Retina (tissue), 1 donor: Measurements from ENCODE around the gene TMEM239.
"Not testable (repeated sequence)": the region's sequence is repeated elsewhere in the genome, so short reads cannot be mapped to it uniquely, and the experiment has no call there.

Experiments used
- DNase-seq: peaks from one replicate; pipeline ENCODE4 v3.0.0-alpha.2; 2016

Gene TMEM239

DNA sequence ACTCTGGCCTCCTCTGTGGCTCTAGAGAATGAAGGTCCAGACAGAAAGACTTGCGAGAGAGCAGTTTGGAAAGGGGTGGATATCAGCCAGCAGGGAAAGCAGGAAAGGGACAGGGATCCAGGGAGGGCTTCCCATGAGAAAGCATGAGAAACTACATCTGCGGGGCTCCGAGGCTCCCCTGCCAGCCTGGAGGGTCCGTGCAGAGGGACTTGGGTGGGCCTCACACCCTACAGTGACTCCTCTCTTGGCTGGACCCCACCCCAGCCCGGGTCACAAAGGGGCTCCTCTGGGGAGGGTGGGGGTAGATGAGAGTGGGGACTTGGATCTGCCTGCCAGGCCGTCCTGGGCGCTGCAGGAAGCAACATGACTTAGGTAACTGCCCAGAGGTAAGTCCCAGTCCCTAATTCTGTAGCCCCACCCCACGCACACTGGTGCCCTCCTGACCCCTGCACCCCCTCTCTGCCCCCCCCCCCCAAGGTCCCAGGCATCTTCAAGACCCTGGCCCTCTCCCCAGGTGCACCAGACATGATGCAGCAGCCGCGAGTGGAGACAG is at the start of gene TMEM239:
Gene TMEM239 (plus strand): TSS at position 335 of the 553 bp plus-strand sequence. CDS start 191 bp downstream, at position 526.
- DNase-seq: no peak

DNA sequence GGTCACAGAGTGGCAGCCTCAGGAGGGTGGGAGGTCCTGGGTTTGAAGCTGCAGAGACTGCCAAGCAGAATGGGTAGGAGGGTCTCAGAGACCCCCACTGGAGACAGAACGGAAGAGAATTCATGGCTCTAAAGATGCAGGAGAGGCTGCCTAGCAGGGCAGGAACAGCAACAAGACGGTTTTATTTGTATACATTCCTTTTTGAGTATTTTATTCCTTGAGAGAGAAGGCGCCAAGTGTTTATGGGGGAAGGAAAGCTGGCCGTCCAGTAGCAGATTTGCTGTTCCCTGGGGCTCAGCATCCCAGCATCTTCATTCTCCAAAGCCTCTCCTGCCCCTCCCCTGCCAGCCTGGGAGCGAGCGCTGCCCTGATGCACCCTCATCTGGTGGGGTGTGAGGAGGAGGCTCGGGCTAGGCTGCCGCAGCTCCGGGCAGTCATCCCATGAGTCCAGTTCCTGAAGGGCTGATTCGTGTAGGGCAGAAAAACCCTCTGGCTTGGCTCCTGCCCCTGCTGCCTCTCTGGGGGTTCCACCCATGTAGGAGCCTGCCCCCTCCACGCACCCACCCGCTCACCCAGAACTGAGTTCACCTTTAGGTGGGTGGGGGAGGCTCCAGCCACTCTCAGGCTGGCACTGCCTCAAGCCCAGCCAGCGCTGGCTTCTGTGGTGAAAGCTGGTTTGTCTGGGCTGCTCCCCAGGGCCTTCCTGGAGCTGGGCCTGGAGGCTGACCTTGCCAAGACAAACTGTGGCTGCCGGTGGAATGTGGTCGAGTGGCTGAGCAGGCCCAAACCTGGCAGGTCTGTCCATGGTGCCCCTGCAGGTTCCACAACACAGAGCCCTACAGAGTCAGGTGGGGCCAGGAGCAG is 48.2 kb upstream of the TMEM239 start:
- DNase-seq: no peak

GRCh38 chr20:2768632-2769015 is 47.5 kb upstream of the TMEM239 start:
- no peak for DNase-seq

DNA sequence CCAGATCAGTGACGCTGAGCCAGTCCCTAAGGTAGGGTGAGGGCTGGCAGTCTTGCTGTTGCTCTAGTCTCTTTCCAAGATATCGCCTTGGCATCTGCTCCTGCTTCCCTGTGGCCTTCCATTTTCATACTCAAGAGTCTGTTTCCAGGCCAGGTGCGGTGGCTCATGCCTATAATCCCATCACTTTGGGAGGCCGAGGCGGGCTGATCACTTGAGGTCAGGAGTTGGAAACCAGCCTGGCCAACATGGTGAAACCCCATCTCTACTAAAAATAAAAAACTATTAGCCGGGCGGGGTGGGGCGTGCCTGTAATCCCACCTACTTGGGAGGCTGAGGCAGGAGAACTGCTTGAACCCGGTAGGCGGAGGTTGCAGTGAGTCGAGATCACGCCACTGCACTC is 46.1 kb upstream of the TMEM239 start:
- DNase-seq: not testable (repeated sequence)

- DNase-seq: no peak
Measured at GRCh38 chr20:2771631-2772080, 44.5 kb upstream of the TMEM239 start.

DNA sequence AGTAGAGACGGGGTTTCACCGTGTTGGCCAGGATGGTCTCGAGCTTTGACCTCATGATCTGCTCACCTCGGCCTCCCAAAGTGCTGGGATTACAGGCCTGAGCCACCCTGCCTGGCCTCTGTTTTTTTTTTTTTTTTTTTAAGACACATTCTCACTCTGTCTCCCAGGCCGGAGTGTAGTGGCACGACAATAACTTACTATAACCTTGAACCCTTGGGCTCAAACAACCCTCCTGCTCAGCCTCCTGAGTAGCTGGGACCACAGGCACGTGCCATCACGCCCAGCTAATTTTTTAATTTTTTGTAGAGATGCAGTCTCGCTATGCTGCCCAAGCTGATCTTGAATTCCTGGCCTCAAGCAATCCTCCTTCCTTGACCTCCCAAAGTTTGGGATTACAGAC is 42.4 kb upstream of the TMEM239 start:
- no peak for DNase-seq

DNA sequence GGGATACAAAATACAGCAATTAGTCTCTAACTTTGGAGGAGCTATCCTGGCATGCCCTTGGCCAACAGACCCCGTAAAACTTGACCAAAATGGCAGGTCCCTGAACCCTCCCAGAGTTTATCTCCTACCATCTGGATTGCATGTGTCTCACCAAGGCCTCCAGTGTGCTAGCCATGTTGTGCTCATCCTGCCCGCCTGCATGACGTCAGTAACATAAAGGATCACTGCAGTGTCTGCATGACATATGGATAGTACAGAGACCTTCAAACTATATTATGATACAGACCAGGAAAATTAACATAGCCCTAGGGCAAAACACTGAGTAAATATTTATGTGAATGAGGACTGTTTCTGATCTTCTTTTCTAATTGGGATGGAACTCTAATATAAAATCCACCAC is 41.0 kb upstream of the TMEM239 start:
- DNase-seq: no peak

GRCh38 chr20:2778602-2779321 is 37.4 kb upstream of the TMEM239 start:
- no peak for DNase-seq

GRCh38 chr20:2780948-2781347 is 35.2 kb upstream of the TMEM239 start:
- no peak for DNase-seq

DNA sequence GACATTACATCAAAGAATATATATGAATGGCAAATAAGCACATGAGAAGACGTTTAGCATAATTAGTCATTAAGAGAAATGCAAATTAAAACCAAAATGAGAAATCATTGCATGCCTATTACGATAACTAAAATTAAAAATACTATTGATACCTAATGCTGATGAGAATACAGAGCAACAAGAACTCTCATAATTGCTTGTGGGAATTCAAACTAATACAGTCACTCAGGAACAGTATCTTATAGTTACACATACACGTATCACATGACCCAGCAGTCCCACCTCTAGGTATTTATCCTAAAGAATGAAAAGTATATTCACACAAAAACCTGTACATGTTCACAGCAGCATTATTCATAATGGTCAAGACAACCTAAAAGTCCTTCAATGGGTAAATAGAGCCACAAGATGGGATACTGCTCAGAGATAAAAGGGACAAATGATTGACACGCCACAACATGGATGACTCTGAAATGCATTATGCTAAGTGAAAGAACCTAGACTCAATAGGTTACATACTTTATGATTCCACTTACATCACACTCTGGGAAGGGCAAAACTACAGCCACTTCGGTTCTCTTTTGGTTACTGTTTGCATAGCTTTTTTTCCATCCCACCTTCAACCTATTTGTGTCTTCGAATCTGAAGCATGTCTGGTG is 32.1 kb upstream of the TMEM239 start:
- no peak for DNase-seq

GRCh38 chr20:2793471-2793870 is 22.7 kb upstream of the TMEM239 start:
- DNase-seq: no peak

DNA sequence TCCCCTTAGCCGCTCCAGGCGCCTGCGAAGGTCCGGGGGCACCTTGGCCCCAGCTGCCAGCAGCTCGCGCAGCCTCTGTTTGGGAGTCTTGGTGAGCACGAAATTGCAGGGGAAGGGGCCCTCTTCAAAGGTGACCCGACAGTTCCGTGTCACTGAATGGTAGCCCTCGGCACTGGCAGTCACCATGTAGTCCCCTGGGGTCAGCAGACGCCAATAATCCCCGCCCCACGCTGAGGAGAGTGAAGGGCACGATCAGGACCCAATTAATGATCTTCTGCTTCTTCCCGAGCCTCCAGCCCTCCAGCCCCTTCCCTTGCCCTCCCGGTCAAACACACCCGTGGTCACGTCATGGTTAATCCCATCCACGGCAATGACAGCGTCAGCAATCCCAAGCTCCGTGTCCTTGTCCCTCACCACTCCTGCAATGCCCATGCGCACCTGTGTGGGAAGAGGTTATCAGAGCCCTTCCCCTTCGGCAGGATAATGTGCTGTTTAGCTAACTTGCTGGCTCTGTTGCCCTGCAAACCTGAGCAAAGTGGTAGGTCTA is 21.9 kb upstream of the TMEM239 start:
- DNase-seq: peak; percentile 36

- DNase-seq: no peak
Measured at GRCh38 chr20:2794866-2795447, 21.2 kb upstream of the TMEM239 start.

- DNase-seq: no peak
Measured at GRCh38 chr20:2795451-2795850, 20.7 kb upstream of the TMEM239 start.

DNA sequence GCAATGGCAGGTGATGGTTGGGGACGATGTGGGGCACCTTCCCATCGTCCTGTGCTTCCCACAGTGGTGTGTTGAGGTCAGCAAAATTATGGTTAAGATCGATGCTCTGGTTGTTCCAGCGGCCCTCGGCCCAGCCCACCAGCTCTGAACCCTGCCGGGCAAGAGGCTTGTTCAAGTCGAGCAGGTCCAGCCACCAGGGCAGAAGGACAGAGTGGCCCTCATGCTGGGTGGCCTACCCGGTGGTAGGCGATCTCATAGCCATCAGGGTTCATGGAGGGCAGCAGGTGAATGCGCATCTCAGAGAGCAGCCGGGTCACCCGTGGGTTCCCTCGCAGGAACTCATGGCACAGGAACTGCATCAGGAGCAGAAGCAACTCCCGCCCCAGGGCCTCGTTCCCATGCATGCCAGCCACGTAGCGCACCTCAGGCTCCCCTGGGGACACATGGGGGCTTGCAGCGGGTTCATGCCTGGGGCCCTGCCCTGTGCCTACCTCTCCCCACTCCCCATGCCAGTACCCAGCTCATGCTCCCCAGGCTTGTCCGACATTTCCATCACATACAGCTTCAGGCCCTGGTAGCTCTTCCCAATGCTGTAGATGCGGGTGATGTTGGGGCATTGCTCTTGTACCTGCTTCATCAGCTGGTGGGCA is 20.0 kb upstream of the TMEM239 start:
- DNase-seq: no peak

- DNase-seq: no peak
Measured at GRCh38 chr20:2797136-2797983, 18.8 kb upstream of the TMEM239 start.

DNA sequence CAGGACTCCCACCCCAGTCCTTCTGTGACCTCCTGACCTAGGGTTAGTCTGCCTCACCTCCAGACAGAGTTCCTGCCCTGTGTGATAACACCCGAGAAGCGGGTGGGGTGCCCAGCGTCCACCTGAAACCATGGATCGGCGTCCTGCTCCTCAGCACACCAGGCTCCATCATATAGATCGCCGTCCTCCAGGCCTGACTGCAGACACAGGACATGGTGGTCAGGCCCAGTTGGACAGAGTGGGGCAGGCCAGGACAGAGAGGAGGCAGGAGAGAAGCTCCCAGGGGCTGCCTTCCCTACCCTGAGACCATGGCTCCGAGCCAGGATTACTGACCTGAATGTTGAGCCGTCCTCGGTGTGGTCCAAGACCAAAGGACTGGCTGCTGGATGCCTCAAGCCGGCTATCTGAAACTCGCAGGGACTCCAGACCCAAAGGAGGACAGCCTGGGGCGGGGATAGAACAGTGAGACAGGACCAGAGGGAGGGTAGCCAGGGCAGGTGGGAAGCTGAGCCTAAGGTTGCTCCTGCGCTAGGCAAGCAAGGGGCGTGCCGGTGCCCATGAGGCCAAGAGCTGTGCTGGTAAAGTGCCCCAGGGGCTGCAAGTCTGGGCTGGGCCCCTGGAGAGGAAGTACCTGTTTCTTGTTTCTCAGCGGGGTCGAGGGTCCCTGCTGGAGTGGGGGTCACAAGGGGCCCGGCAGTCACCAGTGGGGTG is 17.9 kb upstream of the TMEM239 start:
- no peak for DNase-seq

DNA sequence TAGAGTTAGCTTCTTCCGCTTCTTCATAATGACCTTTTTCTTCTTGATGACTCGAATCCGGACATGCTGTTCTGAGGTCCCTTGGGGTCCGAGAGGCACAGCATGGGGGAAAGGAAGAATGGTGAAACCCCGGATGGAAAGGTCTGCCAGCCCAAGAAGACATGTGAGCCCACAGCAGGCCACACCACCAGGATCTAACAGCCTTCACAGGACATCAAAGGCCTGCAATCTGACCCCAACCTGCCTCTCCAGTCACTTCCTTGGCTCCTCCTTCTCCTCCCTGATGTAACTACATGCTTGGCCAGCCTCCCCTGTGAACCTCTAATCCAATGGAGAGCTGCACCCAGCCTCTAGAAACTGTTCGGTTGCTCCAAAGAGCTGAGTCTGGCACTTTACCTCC is 17.4 kb upstream of the TMEM239 start:
- DNase-seq: no peak

DNA sequence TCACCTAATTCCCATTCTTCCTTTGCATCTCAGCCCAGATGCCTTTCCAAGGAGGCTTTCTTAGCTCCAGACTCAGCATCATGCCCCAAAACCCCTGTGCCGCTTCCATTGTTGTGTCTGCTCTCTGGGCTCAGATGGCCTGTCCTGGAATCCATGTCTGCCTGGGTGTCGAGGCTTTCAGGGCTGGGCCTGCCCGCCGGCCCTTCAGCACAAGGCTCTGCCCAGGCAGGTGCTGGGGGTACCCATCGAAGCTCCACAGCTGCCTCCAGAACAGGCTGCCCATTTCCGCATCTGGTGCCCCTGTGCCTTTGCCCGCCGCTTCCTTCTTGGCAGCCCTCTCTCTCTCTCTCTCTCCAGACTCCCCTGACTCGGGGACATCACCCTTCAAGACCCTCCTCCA is 16.9 kb upstream of the TMEM239 start:
- no peak for DNase-seq
